Right forelimb (tissue), 1 donor: ENCODE results near the gene SAMD1.

Experiments
- DNase-seq: peaks from one replicate; pipeline ENCODE4 v3.0.0-alpha.2; 2018

The SAMD1 gene

DNA sequence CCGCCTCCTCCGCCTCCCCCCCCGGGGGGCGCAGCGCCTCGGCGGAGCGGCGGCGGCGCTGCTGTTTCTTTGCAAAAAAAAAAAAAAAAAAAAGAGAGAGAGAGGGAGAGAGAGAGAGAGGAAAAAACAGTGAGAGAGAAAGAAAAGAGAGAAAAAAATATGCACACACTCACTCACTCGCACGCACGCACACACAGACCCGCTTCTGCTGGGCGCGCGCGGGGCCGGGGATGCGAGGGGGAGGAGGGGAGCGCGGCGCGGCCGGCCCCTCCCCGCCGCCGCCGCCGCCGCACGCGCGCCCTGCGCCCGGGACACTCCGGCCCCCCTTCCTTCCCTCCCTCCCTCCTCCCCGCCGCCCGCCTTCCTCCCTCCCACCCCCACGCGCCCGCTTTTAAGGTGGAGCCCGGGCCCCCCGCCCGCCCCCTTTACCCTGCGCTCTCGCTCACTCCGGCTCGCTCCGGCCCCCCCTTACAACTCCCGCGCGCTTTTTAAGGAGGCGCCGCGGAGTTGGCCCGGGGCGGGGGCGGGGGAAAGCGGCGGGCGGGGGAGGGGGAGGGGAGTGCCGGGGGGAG lies at the start of gene SAMD1:
Gene SAMD1 (minus strand): TSS at position 243 of the 572 bp plus-strand sequence.
- peak; percentile 94 for DNase-seq

DNA sequence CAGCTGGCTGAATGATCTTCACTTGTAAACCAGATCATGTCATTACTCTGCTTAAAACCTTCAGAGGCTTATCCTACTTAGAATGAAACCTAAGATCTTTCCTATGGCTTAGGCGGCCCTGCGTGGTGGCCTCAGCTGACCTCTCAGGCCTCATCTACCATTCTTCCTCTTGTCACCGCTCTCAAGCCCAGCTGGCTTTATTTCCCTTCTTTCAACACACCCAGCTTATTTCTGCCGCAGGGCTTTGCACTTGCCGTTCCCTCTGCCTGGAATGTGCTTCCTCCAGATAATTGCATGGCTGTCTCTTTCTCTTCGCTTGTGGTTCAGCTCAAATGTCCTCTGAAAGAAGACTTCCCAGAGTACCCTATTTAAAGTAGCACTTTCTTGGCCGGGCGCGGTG lies 49.4 kb upstream of the SAMD1 start:
- no peak for DNase-seq

DNA sequence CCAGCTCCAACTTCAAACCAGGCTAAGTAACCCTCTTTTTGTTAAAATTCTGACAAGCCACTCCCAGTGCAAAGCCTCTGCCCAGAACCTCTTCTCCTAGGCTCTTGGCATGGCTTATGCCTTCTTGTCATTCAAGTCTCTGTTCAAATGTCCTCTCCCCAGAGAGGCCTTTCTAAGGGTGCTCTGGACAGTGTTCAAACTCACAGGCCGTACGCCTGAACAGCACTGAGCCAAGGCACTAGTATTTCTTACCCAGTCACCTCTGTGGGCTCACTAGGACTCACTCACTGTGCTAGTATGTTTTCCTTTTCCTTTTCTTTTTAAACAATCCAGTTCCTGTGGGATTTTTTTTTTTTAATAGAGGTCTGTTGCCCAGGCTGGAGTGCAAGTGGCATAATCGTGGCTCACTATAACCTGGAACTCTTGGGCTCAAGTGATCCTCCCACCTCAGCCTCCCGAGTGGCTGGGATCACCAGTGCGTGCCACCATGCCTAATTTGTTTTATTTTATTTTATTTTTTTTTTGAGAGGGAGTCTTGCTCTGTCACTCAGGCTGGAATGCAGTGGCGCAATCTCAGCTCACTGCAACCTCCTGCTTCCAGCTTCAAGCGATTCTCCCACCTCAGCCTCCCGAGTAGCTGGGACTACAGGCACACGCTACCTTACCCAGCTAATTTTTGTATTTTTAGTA lies 48.2 kb upstream of the SAMD1 start:
- DNase-seq: no peak

DNA sequence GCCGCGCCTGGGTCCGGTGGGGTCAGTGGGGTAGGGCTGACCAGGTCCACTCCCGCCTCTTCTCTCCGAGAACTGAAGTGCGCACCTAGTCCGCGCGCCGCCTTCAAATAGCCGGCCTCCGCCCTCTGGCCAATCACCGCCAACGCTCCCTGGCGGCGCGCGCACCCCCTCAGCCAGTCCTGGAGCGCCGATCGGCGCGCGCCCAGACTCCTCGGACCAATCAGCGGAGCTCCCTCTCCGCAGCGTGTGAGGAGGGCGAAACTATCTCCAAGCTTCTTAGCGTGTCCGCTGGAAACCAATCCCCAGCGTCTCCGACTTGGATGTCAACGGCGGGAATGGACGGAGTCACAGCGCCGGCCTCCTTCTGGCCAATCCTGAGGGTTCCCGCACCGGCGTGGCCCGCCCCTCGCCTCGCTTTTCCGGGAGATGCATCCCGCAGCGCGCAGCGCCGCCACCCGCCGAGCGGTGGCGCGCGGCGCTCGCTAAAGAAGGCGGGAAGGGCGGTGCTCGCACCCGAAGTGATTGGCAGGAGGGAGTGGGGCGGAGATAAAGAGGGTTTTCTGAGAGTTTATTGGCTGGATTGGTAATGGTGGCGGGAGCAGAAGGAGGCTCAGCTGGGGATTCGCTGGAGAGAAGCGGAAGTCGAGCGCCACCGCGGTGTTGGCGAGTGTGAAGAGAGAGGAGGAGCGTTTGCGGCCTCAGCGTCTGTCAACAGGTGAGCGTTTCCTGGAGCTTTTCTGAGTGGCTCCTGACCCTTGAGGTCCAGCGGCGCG lies 46.1 kb upstream of the SAMD1 start, which contains the start of gene ASF1B:
Gene ASF1B (minus strand): TSS at position 81 of the 773 bp plus-strand sequence. CDS start 133 bp downstream, outside the sequence.
- DNase-seq: peak; percentile 99

DNA sequence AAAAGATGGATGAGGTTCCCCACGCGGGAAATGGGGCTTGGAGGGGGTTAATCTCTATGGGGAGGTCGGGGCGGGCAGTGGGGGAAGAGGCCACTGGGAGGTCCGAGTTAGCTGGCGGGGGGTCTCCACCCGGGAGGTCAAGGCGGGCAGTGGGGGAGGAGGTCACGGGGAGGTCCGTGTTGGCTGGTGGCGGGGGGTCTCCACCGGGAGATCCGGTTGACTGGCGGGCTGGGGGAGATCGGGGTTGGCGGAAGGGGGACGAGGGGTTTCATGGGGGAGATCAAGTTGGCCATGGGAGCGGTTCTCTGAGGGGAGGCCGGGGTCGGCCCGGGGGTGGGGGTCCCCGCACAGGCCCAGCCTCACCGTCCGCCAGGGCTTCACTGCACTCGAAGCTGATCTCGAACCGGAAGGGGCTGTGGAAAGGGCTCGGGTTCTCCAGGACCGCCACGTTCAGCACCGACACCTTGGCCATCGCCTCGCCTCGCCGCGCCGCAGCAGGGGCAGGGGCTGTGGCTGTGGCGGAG lies 45.5 kb upstream of the SAMD1 start:
- peak; percentile 65 for DNase-seq

DNA sequence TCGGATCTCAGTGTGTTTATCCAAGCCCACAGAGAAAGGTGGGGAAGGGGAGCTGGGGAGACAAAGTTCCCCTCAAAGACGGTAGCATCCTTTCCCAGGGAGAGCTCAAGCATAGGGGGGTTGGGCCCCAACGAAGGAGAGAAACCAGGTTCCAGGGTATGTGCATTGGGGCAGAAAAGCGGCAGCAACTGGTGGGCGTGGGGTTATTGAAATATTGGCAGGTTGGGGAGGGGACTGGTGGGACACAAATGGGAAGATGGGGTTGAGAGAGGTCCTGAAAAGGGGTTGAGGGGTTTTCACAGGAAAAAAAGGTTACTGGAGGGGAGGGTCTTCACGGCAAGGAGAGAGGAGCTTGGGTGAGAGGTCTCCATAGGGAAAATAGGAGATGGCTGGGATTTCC lies 44.8 kb upstream of the SAMD1 start:
- no peak for DNase-seq

DNA sequence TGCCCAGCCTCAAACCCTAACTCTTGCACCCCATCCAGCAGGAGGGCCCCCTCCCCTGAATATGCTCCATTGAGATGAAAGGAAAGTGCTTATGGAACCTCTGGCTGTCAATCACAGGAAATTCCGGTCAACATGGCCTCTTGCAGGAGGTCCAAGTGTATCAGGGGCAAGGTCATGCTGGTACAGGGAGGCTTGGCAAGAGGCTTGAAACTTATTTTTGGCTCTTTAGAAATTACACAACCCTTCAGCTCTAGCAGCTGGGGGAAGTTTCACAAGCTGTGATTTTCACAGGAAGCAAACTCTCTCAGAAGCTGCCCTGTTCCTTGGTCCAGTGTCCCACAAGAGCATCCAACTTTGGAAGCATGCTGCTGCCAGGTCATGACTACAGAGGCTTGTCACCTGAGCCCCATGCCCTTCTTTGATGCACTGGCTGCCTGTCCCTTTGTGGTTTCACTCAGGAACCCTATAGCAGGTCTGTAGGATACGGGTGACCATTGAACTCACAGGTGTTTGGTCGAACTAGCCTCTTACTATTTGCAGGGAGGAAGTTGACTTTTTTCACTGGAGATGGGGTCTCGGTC lies 37.5 kb upstream of the SAMD1 start:
- no peak for DNase-seq

DNA sequence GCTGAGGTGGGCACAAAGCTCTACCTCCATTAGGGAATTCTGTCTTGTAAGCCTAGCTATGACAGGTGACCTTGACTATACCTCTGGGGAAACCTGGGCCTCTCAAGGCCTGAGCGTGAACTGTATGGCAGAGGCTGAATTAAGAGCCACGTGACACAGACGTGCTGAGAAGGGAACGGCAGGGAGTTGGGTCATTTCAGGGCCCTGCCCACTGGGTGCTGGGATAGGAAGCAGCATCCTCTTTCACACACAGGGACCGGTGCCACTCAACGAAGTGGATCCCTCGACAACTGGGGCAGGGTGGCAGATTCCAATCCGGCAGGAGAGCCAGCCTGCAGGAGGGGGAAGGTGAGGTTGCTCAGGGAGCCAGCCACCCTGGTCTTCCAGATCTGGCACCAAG lies 36.6 kb upstream of the SAMD1 start:
- DNase-seq: no peak

DNA sequence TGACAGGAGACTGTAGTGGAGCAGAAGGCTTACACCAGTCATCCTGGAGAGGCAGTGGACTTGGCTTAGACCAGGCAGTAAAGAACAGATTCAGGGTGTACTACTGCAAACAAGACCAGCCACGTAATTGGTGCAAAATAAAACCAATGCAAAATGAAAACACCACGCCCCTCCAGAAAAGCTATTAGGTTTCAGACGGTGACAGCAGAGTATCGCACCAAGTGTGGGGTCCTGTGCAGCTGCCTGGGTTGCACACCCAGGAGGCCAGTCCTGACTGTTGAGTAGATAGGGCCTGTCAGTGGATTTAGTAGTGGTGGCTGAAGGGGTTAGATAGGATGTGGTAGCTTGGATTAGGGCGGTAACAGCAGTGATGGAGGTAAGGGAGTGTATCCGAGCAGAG lies 32.4 kb upstream of the SAMD1 start:
- DNase-seq: no peak

DNA sequence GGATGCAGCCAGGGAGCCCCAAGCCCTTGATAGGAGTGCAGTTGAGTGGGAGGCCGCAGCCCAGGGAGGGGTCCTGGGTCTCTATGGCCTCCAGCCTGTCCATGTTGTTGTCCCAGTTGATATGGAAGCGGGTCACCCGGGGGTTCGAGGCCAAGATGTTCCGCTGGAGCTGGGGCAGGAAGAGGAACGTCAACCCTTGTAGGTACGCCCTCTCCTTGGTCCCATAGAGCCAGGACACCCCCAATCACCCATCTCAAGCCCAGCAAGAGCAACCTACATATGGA lies 29.9 kb upstream of the SAMD1 start:
- no peak for DNase-seq

DNA sequence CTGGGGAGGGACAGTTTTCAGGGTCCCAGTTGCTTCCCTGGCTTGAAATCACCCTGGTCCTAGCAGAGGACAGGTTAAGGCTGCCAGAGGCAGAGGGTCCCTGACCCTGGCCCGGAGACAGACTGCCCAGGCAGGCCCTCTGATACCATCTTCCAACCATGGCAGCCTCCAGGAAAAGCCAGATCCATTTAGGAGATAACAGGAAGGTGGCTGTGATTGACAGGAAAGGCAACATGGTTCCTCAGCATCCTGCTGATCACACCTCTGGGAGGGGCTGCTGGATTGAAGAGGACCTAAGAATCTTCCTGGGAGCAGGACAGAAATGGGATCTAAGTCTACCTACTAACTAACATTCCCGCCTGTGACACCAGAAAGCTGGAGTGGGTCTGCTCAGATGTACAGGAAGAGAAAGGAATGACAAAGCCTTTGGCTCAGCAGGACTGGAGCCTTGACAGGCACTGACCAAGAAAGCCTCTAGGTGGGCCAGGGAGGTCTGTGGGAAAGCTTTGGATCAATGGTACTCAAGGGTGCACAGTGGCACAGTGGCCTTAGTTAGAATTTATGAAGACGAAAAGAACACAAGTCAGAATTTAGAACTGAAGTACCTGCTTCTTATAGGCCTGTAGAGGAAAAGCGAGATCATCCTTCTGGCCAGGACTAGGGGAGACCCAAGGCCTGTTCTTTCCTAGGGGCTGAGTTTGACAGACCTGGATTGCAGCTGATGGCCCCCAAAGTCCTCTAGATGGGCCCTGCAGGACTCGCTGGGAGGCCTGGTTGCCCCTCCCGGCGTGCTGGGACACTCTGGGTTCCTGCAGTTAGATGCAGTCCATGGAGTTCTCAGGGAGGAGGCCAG lies 29.3 kb upstream of the SAMD1 start:
- no peak for DNase-seq

DNA sequence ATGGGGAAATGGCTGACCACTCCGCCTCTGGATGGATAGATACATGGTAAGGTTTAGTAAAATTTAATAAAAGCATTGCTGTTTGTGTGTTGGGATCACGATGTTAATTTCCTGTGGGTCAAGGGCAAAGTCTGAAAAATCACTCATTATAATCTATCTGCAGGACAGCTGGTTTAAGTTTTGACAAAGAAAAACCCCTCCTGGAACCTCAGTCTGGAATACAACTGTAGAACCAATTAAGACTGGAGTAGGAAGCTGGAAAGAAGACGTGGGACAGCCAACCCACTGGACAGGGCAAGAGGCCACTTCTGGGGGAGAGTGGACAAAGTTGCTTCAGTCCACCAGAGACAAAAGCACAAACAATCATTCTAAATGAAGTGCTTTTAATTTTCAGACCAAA lies 28.6 kb upstream of the SAMD1 start:
- no peak for DNase-seq

DNA sequence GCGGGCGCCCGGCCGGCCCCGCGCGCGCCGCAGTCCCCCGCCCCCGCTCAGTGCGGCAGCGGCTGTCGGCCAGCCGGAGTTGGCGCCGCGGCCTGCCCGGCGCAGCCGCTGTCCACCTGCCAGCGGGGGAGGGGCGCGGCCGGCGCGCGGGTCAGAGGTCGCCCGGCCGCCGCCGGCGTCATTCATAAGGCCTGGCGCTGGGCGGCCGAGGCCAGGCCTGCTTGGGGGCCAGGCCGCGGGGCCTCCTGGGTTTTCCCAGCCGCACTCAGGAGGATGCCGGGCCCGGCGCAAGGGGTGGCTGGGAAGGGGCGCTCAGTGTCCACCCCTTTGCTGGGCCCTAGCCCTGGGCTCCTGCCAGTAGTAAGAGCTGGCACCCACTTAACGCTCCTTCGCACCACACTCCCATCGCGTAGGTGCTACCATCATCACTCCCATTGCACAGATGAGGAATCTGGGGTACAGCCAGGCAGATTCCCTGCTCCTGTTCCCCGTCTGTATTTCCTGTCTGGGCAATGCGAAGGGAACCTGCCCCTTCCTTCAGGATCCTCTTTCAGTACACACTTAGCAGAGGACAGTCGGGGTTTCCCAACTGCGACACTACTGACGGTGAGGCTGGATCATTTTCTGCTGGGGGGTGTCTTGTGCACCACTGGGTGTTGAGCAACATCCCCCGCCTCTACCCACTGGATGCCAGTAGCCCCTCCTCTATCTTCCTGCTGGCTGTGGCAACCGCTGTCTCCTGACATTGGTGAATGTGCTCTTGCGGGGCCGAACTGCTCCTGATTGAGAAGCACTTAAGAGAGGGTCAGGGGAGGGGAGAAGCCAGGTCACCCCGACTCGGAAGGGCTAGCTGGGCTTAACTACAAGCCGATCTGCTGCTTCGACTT lies 27.9 kb upstream of the SAMD1 start:
- peak; percentile 69 for DNase-seq

DNA sequence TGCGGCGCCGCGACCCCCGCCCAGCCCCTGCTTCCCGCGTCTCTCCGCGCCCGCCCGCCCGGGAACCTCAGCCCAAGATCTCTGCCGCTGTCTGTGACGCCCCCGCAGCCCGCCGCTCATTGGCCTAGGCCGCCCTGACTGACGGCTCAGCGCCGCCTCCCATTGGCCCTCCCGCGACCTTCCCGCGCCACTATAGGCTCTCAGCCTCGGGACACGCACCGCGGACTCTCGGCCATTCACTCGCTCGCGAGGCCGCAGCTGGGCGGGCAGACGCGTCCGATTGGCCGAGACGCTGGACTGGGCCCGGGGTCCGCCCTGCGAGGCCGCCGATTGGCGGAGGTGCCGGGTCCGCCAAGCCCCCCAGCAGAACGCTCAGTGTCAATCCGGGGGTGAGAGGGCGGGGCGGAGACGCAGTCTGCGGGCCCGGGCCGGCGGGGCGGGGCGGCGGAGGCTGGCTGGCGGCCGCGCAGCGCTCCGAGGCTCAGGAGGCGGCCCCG lies 27.2 kb upstream of the SAMD1 start, which contains the start of gene PRKACA:
Gene PRKACA (minus strand): TSS at position 95 of the 497 bp plus-strand sequence. CDS start 215 bp downstream, outside the sequence.
- DNase-seq: peak; percentile 99

DNA sequence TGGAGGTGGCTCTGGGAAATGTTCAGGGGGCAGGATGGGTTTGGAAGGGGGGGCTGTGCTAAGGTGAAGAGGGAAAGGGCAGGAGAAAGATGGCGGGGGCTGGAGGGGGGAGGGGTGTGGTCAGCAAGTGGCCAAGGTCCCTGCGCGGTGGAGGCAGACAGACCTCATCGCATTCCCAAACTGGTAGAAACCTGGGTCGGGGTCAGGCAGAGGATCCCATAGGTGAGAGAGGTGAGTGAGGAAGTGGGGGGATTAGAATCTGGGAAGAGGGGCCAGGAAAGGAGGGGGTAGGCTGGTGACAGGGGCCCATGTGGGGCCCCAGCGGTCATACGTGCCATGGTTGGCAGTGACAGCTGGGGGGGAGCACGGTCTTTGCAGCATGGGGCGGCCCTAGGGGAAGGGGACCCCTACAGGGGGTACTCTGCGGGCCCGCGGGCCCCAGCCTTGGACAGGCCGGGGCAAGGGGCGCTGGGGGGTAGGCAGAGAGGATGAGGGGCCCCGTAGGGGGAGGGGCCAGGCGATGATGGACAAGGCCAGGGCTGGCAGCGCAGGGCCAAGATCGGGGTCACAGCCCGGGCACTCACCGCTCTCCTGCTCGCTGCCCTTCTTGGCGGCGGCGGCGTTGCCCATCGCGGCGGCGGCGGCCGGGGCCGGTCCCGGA lies 26.5 kb upstream of the SAMD1 start:
- no peak for DNase-seq

DNA sequence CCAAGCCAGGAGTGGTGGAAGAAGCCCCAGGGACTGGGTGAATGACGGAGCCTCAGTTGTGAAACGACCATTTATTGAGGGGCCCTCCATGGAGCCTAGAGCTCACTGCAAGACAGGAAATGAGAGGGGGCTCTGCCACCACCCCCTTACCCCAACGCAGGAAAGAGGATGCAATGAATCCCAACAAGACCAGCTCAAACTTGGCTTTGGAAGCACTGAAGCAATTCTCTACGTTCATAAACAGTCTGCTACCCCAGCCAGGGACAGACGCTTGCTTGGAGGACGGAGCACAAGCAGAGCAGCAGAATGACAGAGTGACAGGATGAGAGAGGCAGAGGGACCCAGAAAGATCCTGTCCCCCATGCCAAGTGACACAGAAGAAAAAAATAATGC lies 26.0 kb upstream of the SAMD1 start:
- DNase-seq: no peak

DNA sequence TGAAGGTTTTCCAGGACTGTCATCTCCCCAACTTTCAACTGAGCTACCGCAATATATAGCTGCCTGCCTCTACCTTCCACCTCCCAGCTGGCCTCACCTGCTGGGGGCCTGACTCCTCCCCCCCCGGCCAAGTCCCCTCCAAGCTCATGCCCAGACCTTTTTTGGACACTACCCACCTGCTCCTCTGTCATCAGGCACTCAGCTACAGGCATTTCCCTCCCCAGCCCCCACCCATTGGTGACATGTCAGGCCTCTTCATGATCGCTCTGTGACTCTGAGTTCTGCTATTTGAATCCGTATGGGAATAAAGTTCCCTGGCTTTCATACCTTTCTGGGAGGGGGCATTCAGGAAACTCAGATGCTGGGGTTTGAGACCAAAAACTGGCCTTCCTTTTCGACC lies 25.2 kb upstream of the SAMD1 start:
- no peak for DNase-seq

DNA sequence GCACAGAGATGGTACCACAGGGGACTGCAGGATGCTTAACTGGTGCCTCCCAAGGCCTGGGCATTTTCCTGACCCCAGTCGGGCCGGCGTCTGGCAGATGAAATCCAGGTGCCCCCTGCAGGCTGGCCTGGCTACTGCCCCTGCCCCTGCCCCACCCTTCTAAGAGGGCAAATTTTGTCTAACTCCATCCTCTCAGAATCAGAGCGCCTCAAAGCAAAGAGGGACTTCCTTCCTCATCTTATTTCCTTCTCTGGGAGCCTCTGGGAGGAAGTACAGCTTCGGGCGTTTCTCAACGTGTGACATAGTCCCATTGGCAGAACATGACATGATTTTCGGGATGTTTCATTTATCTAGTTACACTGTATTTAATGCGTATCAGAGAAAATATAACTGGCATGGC lies 24.3 kb upstream of the SAMD1 start:
- no peak for DNase-seq

DNA sequence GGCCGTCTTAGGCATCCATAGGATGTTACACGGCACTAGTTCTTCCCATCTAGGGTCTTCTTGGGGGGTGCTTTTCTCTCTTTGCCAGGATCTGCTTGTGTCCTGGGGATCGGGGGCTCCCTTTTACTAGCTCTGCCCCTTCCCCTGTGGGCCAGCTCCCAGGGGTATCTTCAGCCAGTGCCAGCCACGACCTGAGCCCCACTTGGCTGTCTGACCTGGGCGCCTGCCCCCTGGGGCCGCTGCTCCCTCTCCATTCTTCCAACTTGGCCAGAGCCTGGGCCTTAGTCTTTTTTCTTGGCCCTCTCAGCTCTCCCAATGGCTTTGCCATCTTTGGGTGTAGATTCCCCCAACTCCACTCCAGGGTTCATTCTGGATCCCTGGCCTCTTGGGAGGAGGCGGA lies 23.9 kb upstream of the SAMD1 start:
- DNase-seq: no peak

DNA sequence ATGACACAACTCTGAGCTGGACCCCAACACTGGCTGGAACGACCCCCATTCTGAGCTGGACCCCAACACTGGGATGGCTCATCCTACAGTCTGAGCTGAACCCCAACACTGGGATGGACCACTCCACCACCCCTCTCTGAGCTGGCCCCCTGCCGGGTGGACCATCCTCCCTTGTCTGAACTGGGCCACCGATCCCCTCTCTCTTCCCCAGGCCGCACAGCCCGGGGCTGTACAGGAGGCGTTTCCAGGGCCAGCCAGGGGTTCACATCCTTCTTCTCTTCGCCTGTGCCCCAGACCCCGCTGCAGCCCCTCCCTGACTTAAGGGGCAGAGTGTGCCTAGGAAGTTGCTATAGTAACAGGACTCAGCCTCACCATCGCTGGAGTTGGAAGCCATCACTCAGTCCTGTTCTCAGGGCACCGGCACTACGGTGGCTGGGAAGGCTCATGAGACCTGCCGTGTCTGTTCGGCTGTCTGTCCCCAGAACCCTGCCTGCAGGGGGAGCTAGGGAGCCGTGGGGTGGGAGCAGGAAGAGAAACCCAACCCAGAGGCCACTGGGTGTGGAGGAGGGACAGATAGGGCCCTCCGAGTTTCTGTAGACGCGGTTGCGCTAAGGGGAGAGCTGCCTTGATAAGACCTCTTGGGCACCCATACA lies 23.3 kb upstream of the SAMD1 start:
- no peak for DNase-seq
